ENCODE data around the gene UBXN6.
A peak's percentile ranks its signal among the peaks of the same experiment; 100 is the strongest.

The UBXN6 gene, protein sequence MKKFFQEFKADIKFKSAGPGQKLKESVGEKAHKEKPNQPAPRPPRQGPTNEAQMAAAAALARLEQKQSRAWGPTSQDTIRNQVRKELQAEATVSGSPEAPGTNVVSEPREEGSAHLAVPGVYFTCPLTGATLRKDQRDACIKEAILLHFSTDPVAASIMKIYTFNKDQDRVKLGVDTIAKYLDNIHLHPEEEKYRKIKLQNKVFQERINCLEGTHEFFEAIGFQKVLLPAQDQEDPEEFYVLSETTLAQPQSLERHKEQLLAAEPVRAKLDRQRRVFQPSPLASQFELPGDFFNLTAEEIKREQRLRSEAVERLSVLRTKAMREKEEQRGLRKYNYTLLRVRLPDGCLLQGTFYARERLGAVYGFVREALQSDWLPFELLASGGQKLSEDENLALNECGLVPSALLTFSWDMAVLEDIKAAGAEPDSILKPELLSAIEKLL
- 40.4 to 87.6 (median 80.5) reads per million in 9 experiments for total RNA-seq

DNA sequence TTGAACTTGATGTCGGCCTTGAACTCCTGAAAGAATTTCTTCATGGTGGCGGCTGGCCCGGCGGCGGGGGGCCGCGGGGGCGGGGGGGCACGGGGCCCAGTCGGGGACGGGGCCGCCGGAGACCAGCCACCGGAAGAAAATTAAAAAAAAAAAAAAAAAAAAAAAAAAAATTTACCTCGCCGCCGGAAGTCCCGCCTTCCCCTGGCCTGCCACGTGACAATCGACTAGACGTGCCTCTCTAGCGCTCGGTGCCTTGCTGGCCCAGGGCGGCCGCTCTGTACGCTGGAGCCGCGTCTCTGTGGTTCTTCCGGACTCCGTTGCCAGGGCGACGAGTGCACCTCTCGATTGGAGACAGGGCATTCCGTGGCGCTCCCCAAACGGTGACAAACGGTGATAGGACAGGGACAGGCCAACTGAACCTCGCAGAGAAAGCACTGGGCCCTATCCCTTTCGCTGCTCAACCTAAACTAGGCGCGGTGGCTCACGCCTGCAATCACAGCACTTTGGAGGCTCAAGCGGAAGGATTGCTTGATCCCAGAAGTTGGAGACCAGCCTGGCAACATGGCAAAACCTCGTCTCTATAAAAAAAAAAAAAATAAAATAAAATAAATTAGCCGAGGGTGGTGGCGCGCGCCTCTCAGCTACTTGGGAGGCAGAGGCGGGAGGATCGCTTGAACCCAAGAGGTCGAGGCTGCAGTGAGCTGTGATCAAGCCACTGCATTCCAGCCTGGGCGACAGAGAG, at the start of gene UBXN6:
Gene UBXN6 (minus strand): TSS at position 141 of the 742 bp plus-strand sequence. CDS start 97 bp downstream, at position 44.
- ATAC-seq (replicated peaks): peak; percentile 98
- Mint-ChIP-seq H3K27me3 (no peaks in the 10 kb centered on the region), H3K4me3 (peak within 1 kb of the TSS; percentile 87 to 90), H3K9me3 (no peaks in the 10 kb centered on the region), H3K4me1 (ENCODE audit: low read depth in 2 of 2) (peaks cover 18 to 21% of the 10 kb centered on the region in 2 donors), H3K27ac (peak within 1 kb of the TSS; percentile 95 to 96), H3K36me3 (ENCODE audit: insufficient read depth) (peaks cover 28% of the 10 kb centered on the region)
- peak; percentile 95 to 98 (median 97) for DNase-seq

DNA sequence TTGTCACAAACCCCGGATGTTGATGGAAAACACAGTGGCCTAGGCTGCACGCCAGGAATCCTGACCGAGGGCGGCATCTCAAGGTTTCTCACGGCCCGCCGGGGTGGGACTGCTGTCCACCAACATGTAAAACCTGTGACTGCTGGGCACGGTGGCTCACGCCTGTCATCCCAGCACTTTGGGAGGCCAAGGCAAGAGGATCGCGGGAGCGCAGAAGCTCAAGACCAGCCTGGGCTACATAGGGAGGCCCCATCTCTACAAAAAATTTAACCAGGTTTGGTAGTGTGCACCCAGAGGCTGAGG, 49.5 kb upstream of the UBXN6 start:
- DNase-seq (no peak), ATAC-seq (replicated peaks) (no peak)
- Mint-ChIP-seq H3K9me3 (no peaks in the 10 kb centered on the region), H3K36me3 (ENCODE audit: insufficient read depth) (peaks cover 9% of the 10 kb centered on the region), H3K27me3 (no peaks in the 10 kb centered on the region), H3K4me1 (ENCODE audit: low read depth in 2 of 2) (peaks cover 0 to 2% of the 10 kb centered on the region in 2 donors), H3K27ac (no peak overlapping the region), H3K4me3 (no peak overlapping the region)

DNA sequence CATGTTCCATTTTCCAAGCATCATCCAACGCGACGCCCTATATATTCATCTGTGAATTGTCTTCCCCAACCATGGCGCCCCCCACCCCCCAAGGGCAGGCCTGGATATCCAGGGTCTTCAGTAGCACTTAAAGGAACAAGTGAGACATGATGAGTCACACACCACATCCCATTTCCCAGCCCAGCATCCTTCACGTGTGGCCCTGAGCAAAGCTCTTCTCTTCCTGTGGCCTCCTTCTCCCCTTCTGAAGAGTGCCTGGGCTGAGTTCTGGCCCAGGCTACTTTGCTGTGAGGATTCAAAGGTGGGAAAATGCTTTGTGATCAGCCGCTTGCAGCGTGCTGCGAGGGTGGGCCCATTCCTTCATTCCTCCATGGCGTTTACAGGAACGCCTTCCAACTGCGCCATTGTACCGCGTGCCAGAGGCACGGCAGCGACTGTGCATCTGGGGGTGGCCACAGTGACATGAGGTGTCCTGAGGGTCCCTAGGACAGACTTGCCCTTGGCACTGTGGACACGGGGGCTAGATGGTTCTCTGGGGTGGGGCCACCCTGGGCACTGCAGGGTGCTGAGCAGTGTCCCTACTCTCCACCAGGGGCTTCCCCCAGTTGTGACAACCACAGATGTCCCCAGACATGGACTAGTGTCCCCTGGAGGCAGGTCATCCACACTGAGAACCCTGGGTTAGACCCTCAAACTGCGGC, 49.0 kb upstream of the UBXN6 start:
- Mint-ChIP-seq H3K27ac (peak overlapping the region in 1 of 2 donors; percentile 3), H3K4me3 (no peak overlapping the region)
- DNase-seq: no peak

DNA sequence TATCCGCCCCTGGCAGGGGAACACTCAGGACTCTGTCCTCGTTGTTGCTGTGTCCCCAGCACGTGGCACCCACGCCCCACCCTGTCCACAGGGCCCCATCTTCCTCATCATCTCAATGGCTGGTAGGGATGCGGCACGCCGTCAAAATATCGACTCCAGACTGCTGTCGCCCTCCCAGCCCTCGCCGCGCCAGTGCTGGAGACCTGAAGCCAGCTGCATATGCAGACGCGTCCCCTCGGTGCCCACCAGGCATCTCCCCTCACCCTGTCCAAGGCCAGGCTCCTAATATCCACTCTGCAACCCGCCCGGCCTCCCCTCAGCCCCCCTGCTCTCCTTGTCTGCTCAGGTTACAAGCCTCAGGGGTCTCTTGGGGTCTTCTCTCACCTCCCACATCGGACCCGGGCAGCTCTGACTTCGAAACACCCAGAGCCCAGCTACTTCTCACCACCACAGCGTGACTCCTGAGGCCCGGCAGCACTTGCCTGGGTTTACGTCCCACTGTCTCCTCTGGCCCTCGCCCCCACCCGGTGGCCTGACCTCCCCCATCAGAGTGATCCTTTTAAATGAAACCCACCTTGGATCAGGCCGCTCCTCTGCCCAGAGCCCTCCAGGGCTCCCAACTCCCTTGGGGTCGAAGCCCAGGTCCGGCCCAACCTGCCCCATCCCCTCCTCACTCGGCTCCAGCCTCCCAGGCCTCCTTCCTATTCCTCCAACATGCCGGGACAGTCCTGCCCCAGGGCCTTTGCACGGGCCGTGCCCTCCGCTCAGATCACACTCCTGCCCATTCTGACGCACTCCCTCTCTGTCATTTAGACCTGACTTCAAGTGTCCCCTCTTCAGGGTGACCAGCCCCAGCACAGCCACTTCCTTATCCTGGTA, 48.2 kb upstream of the UBXN6 start:
- Mint-ChIP-seq H3K4me1 (ENCODE audit: low read depth in 2 of 2) (peaks cover 0 to 2% of the 10 kb centered on the region in 2 donors), H3K27ac (peak overlapping the region in 1 of 2 donors; percentile 3), H3K4me3 (no peak overlapping the region), H3K9me3 (no peaks in the 10 kb centered on the region), H3K27me3 (no peaks in the 10 kb centered on the region), H3K36me3 (ENCODE audit: insufficient read depth) (peaks cover 9% of the 10 kb centered on the region)
- no peak for ATAC-seq (replicated peaks)
- DNase-seq: no peak

More for the DNA sequence above, 49.0 kb upstream of the UBXN6 start:
- Mint-ChIP-seq H3K4me1 (ENCODE audit: low read depth in 2 of 2) (peaks cover 0 to 2% of the 10 kb centered on the region in 2 donors), H3K9me3 (no peaks in the 10 kb centered on the region), H3K27me3 (no peaks in the 10 kb centered on the region), H3K36me3 (ENCODE audit: insufficient read depth) (peaks cover 9% of the 10 kb centered on the region)
- no peak for ATAC-seq (replicated peaks)

DNA sequence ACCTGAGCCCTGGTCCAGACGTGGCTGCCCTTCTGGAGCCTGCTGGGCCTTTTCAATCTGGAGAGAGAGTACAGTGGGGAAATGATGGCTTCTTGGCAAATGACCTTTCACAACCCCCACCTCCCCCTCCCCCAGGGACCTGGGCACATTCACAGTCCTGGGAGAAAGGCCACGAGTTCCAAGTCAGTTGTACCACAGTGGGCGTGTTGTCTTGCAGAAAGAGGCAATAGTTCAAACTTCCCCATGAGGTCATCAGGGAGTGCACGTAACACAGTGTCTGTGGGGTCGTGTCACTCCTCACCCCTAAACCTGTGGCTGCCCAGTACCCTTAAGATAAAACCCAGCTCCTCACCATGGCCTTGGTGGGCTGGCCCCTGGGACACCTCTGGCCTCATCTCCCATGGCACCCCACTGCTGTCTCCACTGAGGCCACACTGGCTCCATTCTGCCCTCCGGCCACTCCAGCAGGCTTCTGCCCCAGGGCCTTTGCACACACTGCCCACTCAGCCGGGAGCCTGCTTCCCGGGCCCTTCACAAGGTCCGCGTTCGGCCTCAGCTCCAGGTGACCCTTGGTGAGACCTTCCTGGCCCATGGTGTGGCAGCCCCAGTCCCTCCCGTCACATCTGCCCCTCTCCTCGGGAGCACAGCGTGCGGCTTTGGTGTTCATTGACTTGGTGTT, 47.4 kb upstream of the UBXN6 start:
- Mint-ChIP-seq H3K4me1 (ENCODE audit: low read depth in 2 of 2) (peaks cover 0 to 2% of the 10 kb centered on the region in 2 donors), H3K27ac (no peak overlapping the region), H3K27me3 (no peaks in the 10 kb centered on the region), H3K4me3 (no peak overlapping the region), H3K36me3 (ENCODE audit: insufficient read depth) (peaks cover 9% of the 10 kb centered on the region), H3K9me3 (no peaks in the 10 kb centered on the region)
- ATAC-seq (replicated peaks): no peak
- DNase-seq: no peak

DNA sequence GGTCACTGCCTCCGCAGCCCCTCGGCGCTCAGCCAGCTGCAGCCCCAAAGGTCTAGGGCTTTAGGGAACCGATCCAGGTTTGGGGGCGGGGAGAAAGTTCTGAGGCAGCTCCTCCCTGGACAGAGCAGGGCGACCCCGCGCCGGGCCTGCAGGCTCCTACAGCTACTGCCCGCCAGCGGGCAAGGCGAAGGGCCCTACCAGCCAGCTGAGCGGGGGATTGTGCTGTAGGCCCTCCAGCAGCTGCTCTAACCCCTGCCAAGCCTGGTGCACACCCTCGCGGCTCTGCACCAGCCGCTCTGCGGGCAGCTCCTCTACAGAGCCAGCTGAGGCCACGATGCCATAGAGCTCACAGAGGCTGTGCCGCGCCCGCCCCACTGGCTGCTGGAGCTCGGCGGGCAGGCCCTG, 46.7 kb upstream of the UBXN6 start:
- ATAC-seq (replicated peaks) (no peak), DNase-seq (no peak)
- H3K4me1 Mint-ChIP-seq (ENCODE audit: low read depth in 2 of 2): peaks cover 0 to 2% of the 10 kb centered on the region in 2 donors
- no peak overlapping the region for H3K4me3 Mint-ChIP-seq
- no peaks in the 10 kb centered on the region for H3K27me3 Mint-ChIP-seq
- peaks cover 12% of the 10 kb centered on the region for H3K36me3 Mint-ChIP-seq (ENCODE audit: insufficient read depth)
- no peak overlapping the region for H3K27ac Mint-ChIP-seq
- no peaks in the 10 kb centered on the region for H3K9me3 Mint-ChIP-seq

DNA sequence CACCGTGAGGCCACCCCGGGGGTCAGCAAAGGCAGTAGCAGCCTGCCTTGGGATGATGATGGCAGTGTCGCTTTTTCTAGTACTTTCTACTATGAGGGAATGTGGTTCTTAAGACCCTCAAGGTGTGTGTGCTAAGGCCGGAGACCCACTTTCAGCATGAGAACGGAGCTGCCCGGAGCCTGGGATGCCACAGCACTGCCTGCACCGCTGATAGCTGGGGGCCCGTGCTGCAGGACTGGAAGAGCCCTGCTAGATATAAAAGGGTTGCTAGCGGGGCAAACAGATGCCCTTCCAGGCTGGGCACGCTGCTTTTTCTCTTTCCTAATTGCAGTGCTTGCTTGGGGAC, 46.2 kb upstream of the UBXN6 start:
- Mint-ChIP-seq H3K36me3 (ENCODE audit: insufficient read depth) (peaks cover 12% of the 10 kb centered on the region), H3K27ac (no peak overlapping the region), H3K9me3 (no peaks in the 10 kb centered on the region), H3K4me3 (no peak overlapping the region), H3K4me1 (ENCODE audit: low read depth in 2 of 2) (peaks cover 0 to 2% of the 10 kb centered on the region in 2 donors), H3K27me3 (no peaks in the 10 kb centered on the region)
- DNase-seq (no peak), ATAC-seq (replicated peaks) (no peak)

DNA sequence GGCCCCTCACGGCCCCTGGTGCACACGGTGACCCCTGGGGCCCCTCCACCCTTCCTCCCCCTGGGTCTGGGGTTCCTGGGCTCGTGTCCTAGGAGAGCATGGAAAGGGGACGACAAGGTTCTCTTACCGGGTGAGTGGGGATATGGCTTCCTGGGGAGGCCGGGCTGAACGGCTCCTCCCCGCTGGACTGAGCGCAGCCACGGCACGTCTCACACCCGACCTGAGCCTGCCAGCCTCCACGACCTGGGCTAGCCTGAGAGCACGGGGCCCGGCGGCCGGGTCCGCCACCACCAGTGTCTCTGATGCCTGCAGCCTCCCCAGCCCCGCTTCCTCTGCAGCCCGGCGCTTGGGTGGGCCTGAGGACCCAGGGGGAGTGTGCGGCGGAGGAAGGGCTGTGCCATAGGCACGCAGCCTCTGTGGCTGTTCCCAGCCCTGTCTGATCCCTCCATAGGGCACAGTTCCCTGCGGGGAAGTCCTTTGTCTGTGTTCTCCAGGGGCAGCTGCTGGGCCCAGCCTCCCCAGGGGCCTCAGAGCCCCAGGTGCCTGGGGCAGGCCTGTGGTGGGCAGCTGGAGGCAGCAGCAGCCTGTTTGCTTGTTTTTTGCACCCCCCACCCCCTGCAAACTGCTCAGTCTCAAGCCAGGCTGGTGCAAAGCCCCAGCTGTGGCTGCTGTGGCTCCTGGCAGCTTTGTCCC, 45.7 kb upstream of the UBXN6 start:
- H3K4me3 Mint-ChIP-seq: no peak overlapping the region
- H3K36me3 Mint-ChIP-seq (ENCODE audit: insufficient read depth): peaks cover 12% of the 10 kb centered on the region
- H3K27me3 Mint-ChIP-seq: no peaks in the 10 kb centered on the region
- ATAC-seq (replicated peaks) (no peak), DNase-seq (no peak)
- H3K4me1 Mint-ChIP-seq (ENCODE audit: low read depth in 2 of 2): peaks cover 0 to 2% of the 10 kb centered on the region in 2 donors
- no peaks in the 10 kb centered on the region for H3K9me3 Mint-ChIP-seq
- no peak overlapping the region for H3K27ac Mint-ChIP-seq

DNA sequence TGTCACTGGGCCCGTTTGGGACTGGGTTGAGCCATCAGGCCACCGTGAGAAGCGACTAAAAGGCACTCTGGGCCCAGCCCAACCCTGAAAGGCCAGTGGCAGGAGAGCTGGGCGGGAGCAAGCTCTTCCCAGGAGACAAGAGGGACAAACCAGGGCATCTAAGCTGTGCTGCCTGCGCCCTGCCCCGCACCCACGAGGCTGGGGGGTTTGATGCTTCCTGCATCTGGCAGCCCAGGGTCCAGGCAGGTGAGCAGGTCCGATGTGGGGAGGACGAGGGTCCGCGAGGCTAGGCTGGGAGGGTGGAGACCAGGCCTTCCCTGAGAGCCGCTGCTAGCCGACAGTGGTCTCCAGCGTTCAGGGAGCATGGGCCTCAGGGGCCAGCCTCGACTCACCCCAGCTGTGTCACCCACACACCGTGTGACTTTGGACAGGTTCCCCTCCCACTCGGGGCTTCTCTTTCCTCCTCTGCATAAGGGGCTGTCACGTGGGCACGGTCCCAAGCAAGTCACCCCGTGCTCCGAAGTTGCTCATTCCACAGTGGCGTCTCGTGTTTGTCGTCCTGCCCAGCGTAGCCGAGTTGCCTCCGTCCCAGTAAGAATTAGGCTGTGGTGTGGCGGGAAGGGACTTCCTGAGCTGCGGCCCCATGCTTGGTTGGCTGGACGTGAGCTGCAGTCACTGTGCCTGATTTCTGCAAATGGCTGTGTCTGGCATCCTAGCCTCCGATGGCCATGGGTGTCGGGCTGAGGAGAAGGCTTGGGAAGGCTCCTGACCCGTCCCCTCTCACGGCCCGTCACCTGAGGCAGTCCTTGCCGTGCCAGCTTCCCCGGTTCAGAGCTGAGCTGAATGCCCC, 44.9 kb upstream of the UBXN6 start:
- no peak overlapping the region for H3K4me3 Mint-ChIP-seq
- H3K9me3 Mint-ChIP-seq: no peaks in the 10 kb centered on the region
- DNase-seq: no peak
- no peak overlapping the region for H3K27ac Mint-ChIP-seq
- no peaks in the 10 kb centered on the region for H3K27me3 Mint-ChIP-seq
- H3K4me1 Mint-ChIP-seq (ENCODE audit: low read depth in 2 of 2): peaks cover 0 to 2% of the 10 kb centered on the region in 2 donors
- peaks cover 12% of the 10 kb centered on the region for H3K36me3 Mint-ChIP-seq (ENCODE audit: insufficient read depth)
- no peak for ATAC-seq (replicated peaks)

DNA sequence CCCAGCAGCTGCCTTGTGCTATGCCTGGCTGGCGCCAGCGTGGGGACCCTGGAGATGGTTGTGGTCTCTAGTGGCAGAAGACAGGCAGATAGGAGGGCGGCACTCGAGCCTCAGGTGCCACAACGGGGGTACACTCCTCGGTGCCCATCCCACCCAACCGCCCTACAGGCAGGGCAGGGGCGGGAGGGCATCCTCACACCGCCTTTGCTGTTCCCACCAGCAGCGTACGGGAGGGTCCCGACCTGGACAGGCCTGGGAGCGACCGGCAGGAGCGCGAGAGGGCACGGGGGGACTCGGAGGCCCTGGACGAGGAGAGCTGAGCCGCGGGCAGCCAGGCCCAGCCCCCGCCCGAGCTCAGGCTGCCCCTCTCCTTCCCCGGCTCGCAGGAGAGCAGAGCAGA, 44.1 kb upstream of the UBXN6 start:
- peaks cover 12% of the 10 kb centered on the region for H3K36me3 Mint-ChIP-seq (ENCODE audit: insufficient read depth)
- H3K4me3 Mint-ChIP-seq: no peak overlapping the region
- no peak overlapping the region for H3K27ac Mint-ChIP-seq
- no peaks in the 10 kb centered on the region for H3K27me3 Mint-ChIP-seq
- ATAC-seq (replicated peaks) (no peak), DNase-seq (no peak)
- H3K4me1 Mint-ChIP-seq (ENCODE audit: low read depth in 2 of 2): peaks cover 0 to 2% of the 10 kb centered on the region in 2 donors
- no peaks in the 10 kb centered on the region for H3K9me3 Mint-ChIP-seq

DNA sequence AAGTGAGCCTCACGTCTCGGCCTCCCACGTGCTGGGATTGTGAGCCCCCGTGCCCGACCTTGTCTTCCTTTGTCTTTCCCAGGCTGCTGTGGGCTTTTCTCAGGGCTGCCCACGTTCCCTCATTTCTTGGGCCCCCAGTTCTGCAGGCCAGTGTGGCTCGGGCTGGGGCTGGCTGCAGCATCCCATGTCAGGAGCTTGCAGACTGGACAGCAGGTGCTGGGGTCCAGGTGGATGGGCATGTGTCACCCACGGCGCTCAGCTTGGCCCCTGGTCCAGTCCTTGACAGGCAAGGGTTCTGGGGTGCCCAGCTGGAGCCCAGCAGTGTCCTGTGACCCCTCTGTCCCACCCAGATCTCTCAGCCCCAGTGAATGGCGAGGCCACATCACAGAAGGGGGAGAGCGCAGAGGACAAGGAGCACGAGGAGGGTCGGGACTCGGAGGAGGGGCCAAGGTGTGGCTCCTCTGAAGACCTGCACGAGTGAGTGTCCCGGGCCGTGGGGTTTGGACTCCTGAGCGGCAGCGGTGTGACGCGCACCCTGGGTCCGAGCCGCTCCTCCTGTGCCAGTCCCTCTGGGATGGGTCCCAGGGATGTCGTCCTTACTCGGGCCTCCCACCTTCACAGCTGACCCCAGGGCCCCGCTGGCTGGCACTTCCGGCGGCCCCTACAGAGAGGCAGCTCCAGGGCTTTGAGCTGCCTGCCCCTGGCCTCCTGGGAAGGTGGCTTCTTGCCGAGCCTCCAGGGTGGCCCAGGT, 43.4 kb upstream of the UBXN6 start:
- ATAC-seq (replicated peaks): no peak

More for the DNA sequence above, 43.4 kb upstream of the UBXN6 start:
- no peak overlapping the region for H3K4me3 Mint-ChIP-seq
- H3K27me3 Mint-ChIP-seq: no peaks in the 10 kb centered on the region
- H3K4me1 Mint-ChIP-seq (ENCODE audit: low read depth in 2 of 2): peaks cover 0 to 2% of the 10 kb centered on the region in 2 donors
- H3K27ac Mint-ChIP-seq: no peak overlapping the region
- DNase-seq: no peak
- H3K9me3 Mint-ChIP-seq: no peaks in the 10 kb centered on the region
- peaks cover 12% of the 10 kb centered on the region for H3K36me3 Mint-ChIP-seq (ENCODE audit: insufficient read depth)

All from effector memory CD8-positive, alpha-beta T cell (primary cell).